SK-N-MC (cell line): ENCODE data around the gene S100A13.

Experiments used
- DNase-seq: peaks from one replicate; pipeline ENCODE4 v3.0.0-alpha.2; 2011; ENCODE audit warnings: low read depth, low spot score
- H3K27ac ChIP-seq: fragments of 200-600 bp; sonication (generic); 2 replicates; pipeline ENCODE4 v1.5.1; 2016; ENCODE audit warnings: mixed run types
- H3K36me3 ChIP-seq: fragments of 200-600 bp; sonication (generic); 2 replicates; pipeline ENCODE4 v1.6.1; 2017; ENCODE audit warnings: antibody characterized with exemption, low read length, mixed read lengths; ENCODE audit not compliant: insufficient read depth
- H3K4me3 ChIP-seq: fragments of 200-600 bp; sonication (generic); 2 replicates; pipeline ENCODE4 v1.5.1; 2016
- H3K9ac ChIP-seq: fragments of 200-600 bp; sonication (generic); 2 replicates; pipeline ENCODE4 v1.8.0; 2017; ENCODE audit warnings: mixed run types, mixed read lengths; ENCODE audit not compliant: insufficient read length
- H3K9me3 ChIP-seq: fragments of 200-600 bp; sonication (generic); 2 replicates; pipeline ENCODE4 v1.6.1; 2017; ENCODE audit warnings: low read depth, mild to moderate bottlenecking, antibody characterized with exemption, low read length, moderate library complexity, mixed read lengths
- EZH2 ChIP-seq: fragments of 200-600 bp; sonication (generic); IDR thresholded peaks from one replicate; pipeline ENCODE4 v1.6.1; 2017; ENCODE audit warnings: antibody characterized with exemption
- FOXP2 ChIP-seq: optimal IDR thresholded peaks from 2 replicates; pipeline ENCODE3; 2011; ENCODE audit warnings: mild to moderate bottlenecking, moderate library complexity; ENCODE audit not compliant: insufficient read depth; ENCODE audit errors: extremely low read length, control extremely low read depth
- POLR2AphosphoS5 ChIP-seq: IDR thresholded peaks from 2 replicates; pipeline ENCODE4 v1.6.1; 2012; ENCODE audit warnings: mild to moderate bottlenecking, low read depth, low read length, borderline replicate concordance

S100A13 gene

DNA sequence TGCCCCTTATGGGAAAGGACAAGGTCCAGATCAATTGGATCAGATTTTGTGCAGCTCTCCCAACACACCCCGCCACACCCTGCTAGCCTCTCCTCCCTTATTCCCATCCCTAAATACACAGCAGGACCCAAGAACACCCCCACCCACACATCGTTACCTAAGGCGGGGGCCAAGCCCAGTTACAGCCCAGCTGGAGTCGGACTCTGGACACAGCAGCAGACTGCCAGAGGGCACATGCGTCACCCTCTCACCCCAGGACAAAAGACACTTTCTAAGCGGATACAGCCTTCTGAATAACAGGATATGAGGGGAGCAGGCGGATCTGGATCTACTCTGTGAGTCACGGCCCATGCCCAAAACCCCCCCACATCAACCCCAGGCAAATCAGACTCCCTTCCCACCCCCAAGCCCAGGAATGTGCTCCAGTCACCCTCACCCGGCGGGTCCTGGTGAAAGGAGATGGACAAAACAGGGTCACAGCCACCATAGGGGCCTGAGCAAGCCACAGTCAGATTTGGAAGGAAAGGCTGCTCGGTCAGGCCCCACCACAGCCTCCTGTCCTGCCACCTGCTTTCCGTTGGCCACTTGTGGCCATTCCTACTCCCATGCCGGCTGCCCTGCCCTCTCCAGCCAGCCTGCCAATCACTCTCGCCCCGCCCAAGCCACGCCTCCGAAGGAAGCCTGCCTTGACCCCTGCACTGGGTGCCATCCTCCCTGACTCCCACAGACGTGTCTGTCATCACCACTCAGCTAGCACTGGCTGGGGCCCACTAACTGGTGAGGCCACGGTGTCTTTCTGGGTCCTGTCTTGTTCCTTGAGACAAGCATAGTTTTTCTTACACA lies 18.3 kb downstream of the S100A13 start:
- H3K9me3 ChIP-seq, result no peaks in the 10 kb centered on the region
- no peak for DNase-seq
- H3K27ac ChIP-seq, result no peak overlapping the region
- no peak overlapping the region for H3K9ac ChIP-seq
- H3K36me3 ChIP-seq, result no peaks in the 10 kb centered on the region
- no peak for TF ChIP-seq FOXP2
- TF ChIP-seq POLR2AphosphoS5, result no peak
- TF ChIP-seq EZH2, result no peak
- H3K4me3 ChIP-seq, result no peak overlapping the region

DNA sequence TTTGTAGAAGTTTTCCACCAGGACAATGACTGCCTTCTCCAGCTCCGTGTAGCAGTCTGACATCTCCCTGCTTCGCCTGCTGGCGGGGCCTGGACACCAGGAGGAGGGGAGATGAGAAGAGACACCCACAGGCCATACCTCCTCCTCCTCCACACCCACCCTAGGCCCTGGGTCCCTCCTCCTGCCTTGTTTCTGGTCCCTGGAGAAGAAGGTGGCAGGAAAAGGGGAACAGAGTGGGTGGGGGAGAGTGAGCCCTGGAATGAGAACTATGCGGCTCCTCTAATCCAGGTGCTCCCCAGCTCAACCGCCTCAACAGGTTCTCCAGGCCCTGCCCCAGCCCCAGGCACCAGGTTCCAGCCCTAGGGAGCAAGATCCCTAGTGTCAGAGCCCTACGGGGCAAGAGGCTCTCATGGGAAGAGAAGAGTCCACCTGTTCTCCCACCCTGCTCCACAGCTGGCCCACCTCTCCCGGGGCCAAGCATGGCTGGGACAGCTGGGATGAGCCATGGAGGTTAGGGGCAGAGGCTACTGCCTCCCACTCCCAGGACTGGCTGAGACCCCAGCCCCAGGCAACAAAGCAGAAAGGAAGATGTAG lies 19.1 kb downstream of the S100A13 start:
- no peak for TF ChIP-seq POLR2AphosphoS5
- no peak for TF ChIP-seq EZH2
- TF ChIP-seq FOXP2, result no peak
- DNase-seq, result no peak
- H3K36me3 ChIP-seq, result no peaks in the 10 kb centered on the region
- no peak overlapping the region for H3K9ac ChIP-seq
- no peak overlapping the region for H3K27ac ChIP-seq
- H3K9me3 ChIP-seq, result no peaks in the 10 kb centered on the region
- no peak overlapping the region for H3K4me3 ChIP-seq

- TF ChIP-seq FOXP2 (no peak), POLR2AphosphoS5 (no peak), EZH2 (no peak)
- H3K36me3 ChIP-seq, result no peaks in the 10 kb centered on the region
- no peak overlapping the region for H3K9ac ChIP-seq
- H3K9me3 ChIP-seq, result no peaks in the 10 kb centered on the region
- no peak for DNase-seq
- H3K4me3 ChIP-seq, result no peak overlapping the region
- H3K27ac ChIP-seq, result no peak overlapping the region
Measured at GRCh38 chr1:153607381-153607780, 19.9 kb downstream of the S100A13 start.

GRCh38 chr1:153606194-153606593 lies 21.1 kb downstream of the S100A13 start:
- H3K36me3 ChIP-seq, result no peaks in the 10 kb centered on the region
- no peaks in the 10 kb centered on the region for H3K9me3 ChIP-seq
- no peak for TF ChIP-seq FOXP2
- no peak for TF ChIP-seq EZH2
- no peak for TF ChIP-seq POLR2AphosphoS5
- no peak for DNase-seq
- no peak overlapping the region for H3K27ac ChIP-seq
- H3K4me3 ChIP-seq, result no peak overlapping the region
- no peak overlapping the region for H3K9ac ChIP-seq

DNA sequence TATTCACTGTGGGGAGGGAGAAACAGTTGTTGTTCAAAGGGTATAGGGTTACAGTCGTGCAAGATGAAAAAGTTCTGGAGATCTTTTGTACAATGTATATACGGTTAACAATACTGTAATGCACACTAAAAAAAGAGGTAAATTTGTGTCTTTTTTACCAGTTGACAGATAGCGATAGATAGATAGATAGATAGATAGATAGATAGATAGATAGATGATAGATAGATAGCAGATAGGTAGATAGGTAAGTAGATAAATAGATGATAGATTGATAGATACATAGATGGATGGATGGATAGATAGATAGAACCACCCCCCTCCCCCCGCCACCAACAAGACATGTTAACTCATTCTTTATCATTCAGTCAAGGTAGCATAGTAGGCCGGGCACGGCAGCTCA lies 24.6 kb downstream of the S100A13 start:
- no peaks in the 10 kb centered on the region for H3K36me3 ChIP-seq
- DNase-seq, result no peak
- TF ChIP-seq POLR2AphosphoS5, result no peak
- no peak for TF ChIP-seq FOXP2
- TF ChIP-seq EZH2, result no peak
- H3K27ac ChIP-seq, result no peak overlapping the region
- no peaks in the 10 kb centered on the region for H3K9me3 ChIP-seq
- H3K9ac ChIP-seq, result no peak overlapping the region
- no peak overlapping the region for H3K4me3 ChIP-seq

DNA sequence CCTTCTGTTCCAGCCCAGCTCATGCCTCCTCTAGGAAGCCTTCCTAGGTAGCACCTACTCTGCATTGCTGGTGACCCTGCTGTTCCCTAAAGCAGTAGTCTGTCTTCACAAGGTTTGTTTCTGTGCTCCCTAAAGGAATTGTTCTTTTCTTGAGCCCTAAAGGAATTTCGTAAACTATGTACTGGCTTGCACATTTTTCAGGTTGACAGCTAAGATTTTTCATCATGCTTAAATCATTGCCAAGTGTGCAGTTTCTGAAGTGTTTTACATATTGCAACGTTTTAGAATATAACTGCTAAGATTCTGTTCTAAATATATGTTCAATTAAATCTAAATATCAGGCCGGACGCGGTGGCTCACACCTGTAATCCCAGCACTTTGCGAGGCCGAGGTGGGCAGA lies 27.5 kb downstream of the S100A13 start:
- H3K27ac ChIP-seq, result no peak overlapping the region
- H3K9ac ChIP-seq, result no peak overlapping the region
- H3K9me3 ChIP-seq, result no peaks in the 10 kb centered on the region
- no peak overlapping the region for H3K4me3 ChIP-seq
- TF ChIP-seq EZH2 (no peak), FOXP2 (no peak), POLR2AphosphoS5 (no peak)
- no peaks in the 10 kb centered on the region for H3K36me3 ChIP-seq
- DNase-seq, result no peak

DNA sequence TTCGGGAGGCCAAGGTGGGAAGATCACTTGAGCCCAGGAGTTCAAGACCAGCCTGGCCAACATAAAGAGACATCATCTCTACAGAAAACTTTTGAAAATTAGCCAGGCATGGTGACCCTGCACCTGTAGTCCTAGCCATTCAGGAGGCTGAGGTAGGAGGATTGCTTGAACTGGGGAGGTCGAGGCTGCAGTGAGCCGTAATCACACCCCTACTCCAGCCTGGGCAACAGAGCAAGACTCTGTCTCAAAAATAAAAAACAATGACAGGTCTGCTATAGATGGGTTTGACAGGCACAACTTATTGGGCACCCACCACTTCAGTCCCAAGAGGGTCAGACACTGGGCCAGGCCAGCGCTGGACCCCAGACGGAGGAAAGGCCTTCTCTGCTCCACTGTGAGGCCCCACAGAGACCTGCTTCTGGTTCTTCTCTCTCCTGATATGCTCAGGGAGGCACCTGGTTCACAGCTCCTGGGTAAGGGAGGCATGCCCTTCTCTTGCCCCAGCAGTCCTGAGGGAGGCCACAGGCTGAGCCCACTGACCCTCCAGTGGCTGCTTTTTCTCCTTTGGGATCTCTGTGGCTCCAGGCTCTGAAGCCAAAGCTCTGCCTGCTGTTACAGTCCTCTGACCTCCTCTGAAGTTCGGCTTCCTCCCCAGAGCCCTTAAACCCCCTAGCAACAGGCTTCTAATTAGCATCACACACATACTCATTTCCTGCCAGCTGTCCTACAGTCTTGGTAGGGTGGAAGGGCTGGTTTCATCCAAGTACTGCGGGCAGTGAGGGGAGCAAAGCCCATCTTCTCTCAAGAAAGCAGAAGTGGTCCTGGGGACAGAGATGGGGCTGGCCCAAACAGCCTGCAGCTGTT lies 28.8 kb downstream of the S100A13 start:
- no peak for TF ChIP-seq POLR2AphosphoS5
- no peak for TF ChIP-seq FOXP2
- no peak for TF ChIP-seq EZH2

DNA sequence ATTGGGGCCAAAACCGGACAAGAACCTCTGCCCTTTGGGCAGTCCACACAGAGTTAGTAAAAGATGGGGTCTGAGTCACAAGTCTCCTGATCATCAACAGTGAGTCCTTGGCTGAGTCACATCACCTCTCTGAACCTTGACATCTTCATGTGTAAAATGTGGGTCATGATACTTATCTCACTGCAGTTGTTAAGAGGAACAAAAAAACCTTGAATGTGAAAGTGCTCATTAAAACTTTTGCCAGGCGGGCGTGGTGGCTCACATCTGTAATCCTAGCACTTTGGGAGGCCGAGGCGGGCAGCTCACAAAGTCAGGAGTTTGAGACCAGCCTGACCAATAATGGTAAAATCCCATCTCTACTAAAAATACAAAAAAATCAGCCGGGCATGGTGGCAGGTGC lies 30.1 kb downstream of the S100A13 start:
- H3K27ac ChIP-seq, result no peak overlapping the region
- no peaks in the 10 kb centered on the region for H3K36me3 ChIP-seq
- no peaks in the 10 kb centered on the region for H3K9me3 ChIP-seq
- no peak overlapping the region for H3K4me3 ChIP-seq
- H3K9ac ChIP-seq, result no peak overlapping the region
- TF ChIP-seq POLR2AphosphoS5 (no peak), EZH2 (no peak), FOXP2 (no peak)
- no peak for DNase-seq

More for the DNA sequence above, 28.8 kb downstream of the S100A13 start:
- no peak overlapping the region for H3K27ac ChIP-seq
- H3K9ac ChIP-seq, result no peak overlapping the region
- no peaks in the 10 kb centered on the region for H3K9me3 ChIP-seq
- DNase-seq, result no peak
- H3K36me3 ChIP-seq, result no peaks in the 10 kb centered on the region
- H3K4me3 ChIP-seq, result no peak overlapping the region
